GM12878 (cell line): ENCODE results near the gene HOXB13. TPM values are rescaled to one million over a fixed set of nuclear protein-coding genes. Genes with fewer than 3 reads are reported as not detected.

Source experiments
- ATAC-seq: fragments of 200-7000 bp; cut with Tn5 transposase; 3 replicates; pipeline ENCODE4 v1.9.1; 2020; ENCODE audit warnings: mild to moderate bottlenecking, moderate library complexity
- BruUV-seq: library from RNA; stranded (reverse); fragments of 400-500 nt; replicated peaks from 2 replicates; lab custom pipeline; 2021; lab: Mats Ljungman, UMichigan
- CTCF ChIA-PET: fragments of 300-600 bp; sonication (Branson Sonifier 250); formaldehyde crosslinking; extraction: SDS; loops from one replicate; lab custom pipeline; 2021; ENCODE audit warnings: inconsistent platforms; lab: Yijun Ruan, JAX
- POLR2A ChIA-PET: fragments of 350-600 bp; formaldehyde crosslinking; extraction: SDS; loops from one replicate; lab custom pipeline; 2021; ENCODE audit warnings: inconsistent platforms; lab: Charles Lee
- RAD21 ChIA-PET: fragments of 300-600 bp; sonication (Branson Sonifier 250); formaldehyde crosslinking; loops from one replicate; lab custom pipeline; 2023; ENCODE audit warnings: antibody characterized with exemption; ENCODE audit not compliant: unreplicated experiment; lab: Charles Lee
- SMC1A ChIA-PET: fragments of 300-600 bp; sonication (Branson Sonifier 250); formaldehyde crosslinking; loops from one replicate; lab custom pipeline; 2023; ENCODE audit not compliant: unreplicated experiment, uncharacterized antibody; lab: Charles Lee
- DNase-seq: peaks from one replicate; pipeline ENCODE4 v3.0.0-alpha.2; 2011; ENCODE audit warnings: low read depth, low spot score
- FAIRE-seq: peaks from 3 replicates; lab custom pipeline; 2011; peaks lifted over from hg19 to GRCh38; lab: Jason Lieb, UNC
- H2AFZ ChIP-seq: 2 replicates; pipeline ENCODE4 v1.6.0; 2011; ENCODE audit warnings: low read depth, low read length, control low read depth; ENCODE audit not compliant: control insufficient read depth
- H3K27ac ChIP-seq: 2 replicates; pipeline ENCODE4 v1.5.1; 2011; ENCODE audit warnings: control low read depth; ENCODE audit not compliant: control insufficient read depth, insufficient read depth
- H3K27me3 ChIP-seq, 2 experiments: replicated peaks in 1 of 2; 2 replicates each; pipeline versions ENCODE4 v1.6.0 to v1.6.1; 2011; ENCODE audit warnings: low read length in 1 of 2; ENCODE audit not compliant: control insufficient read depth in 2 of 2, insufficient read depth in 2 of 2
- H3K36me3 ChIP-seq, 2 experiments: 2 replicates each; pipeline ENCODE4 v1.5.1; 2011; ENCODE audit warnings: low read length in 1 of 2; ENCODE audit not compliant: control insufficient read depth in 2 of 2, insufficient read depth in 2 of 2
- H3K4me1 ChIP-seq: 2 replicates; pipeline ENCODE4 v1.6.1; 2011; ENCODE audit warnings: mild to moderate bottlenecking, low read length, moderate library complexity, mixed read lengths; ENCODE audit not compliant: control insufficient read depth, insufficient read depth
- H3K4me2 ChIP-seq: 2 replicates; pipeline ENCODE4 v1.6.0; 2011; ENCODE audit warnings: control low read depth; ENCODE audit not compliant: control insufficient read depth, insufficient read depth
- H3K4me3 ChIP-seq: fragments of 200-600 bp; sonication (generic); 2 replicates; pipeline ENCODE4 v1.5.1; 2016
- H3K79me2 ChIP-seq: 2 replicates; pipeline ENCODE4 v1.6.0; 2011; ENCODE audit warnings: low read length; ENCODE audit not compliant: control insufficient read depth, insufficient read depth
- H3K9ac ChIP-seq: 2 replicates; pipeline ENCODE4 v1.8.0; 2011; ENCODE audit warnings: low read length, control low read depth, mixed read lengths; ENCODE audit not compliant: control insufficient read depth, insufficient read depth
- H3K9me3 ChIP-seq: replicated peaks from 3 replicates; pipeline ENCODE4 v1.5.1; 2011; ENCODE audit warnings: mild to moderate bottlenecking, low read length; ENCODE audit not compliant: control insufficient read depth, insufficient read depth
- H4K20me1 ChIP-seq: 2 replicates; pipeline ENCODE4 v1.6.0; 2011; ENCODE audit not compliant: control insufficient read depth, insufficient read depth
- IRF4 ChIP-seq: IDR thresholded peaks from 2 replicates; pipeline ENCODE4 v1.6.1; 2011; ENCODE audit warnings: low read depth, low read length
- NR2C2 ChIP-seq: IDR thresholded peaks from 2 replicates; pipeline ENCODE4 v1.6.1; 2011; ENCODE audit warnings: borderline replicate concordance, low read depth; ENCODE audit not compliant: control insufficient read depth, insufficient read length
- PBX3 ChIP-seq: IDR thresholded peaks from 2 replicates; pipeline ENCODE4 v1.6.1; 2011; ENCODE audit warnings: mild to moderate bottlenecking, low read depth, low read length, moderate library complexity; ENCODE audit not compliant: insufficient replicate concordance
- RCOR1 ChIP-seq: conservative IDR thresholded peaks from 2 replicates; pipeline ENCODE4 v1.6.1; 2012; ENCODE audit warnings: low read depth, low read length, improper control_type of control experiment
- SMAD1 ChIP-seq: fragments of 450-650 bp; IDR thresholded peaks from 2 replicates; pipeline ENCODE4 v1.6.1; 2018; ENCODE audit warnings: mild to moderate bottlenecking, low read depth; ENCODE audit not compliant: partially characterized antibody
- SMAD5 ChIP-seq: IDR thresholded peaks from 2 replicates; pipeline ENCODE4 v1.6.1; 2016; ENCODE audit warnings: antibody characterized with exemption, low read depth
- SUZ12 ChIP-seq: fragments of 200-600 bp; sonication (generic); IDR thresholded peaks from one replicate; pipeline ENCODE4 v1.6.1; 2018; ENCODE audit warnings: antibody characterized with exemption, mild to moderate bottlenecking; ENCODE audit not compliant: unreplicated experiment
- WGBS: methylation state at CpG from one replicate; pipeline ENCODE4 v1.1.6; 2016; ENCODE audit warnings: low lambda C conversion rate; ENCODE audit not compliant: insufficient replicate concordance, insufficient coverage; ENCODE audit errors: missing lambda C conversion rate; 5-methylcytosine and 5-hydroxymethylcytosine counted together
- in situ Hi-C: fragments of 300-500 bp; cut with MboI; formaldehyde crosslinking; loops from 9 replicates; pipeline ENCODE4 v1.14.3; 2018; ENCODE audit warnings: mixed read lengths
- intact Hi-C: fragments of 100-400 bp; cut with micrococcal nuclease; formaldehyde crosslinking; loops from one replicate; pipeline ENCODE4 v1.14.2; 2022; ENCODE audit not compliant: unreplicated experiment
- polyA plus RNA-seq, 11 experiments: library from polyadenylated mRNA; depleted of rRNA in 4 of 11; unstranded in 6 of 11; stranded (reverse) in 5 of 11; fragments of >200 nt; fragmentation: Nextera tagmentation in 4 of 11; fragmentation: Illumina TruSeq in 1 of 11; extraction: Ambion mirVana in 4 of 11; extraction: Trizol in 1 of 11; gene quantifications; 1 replicate in 1 of 11; 2 replicates in 10 of 11; pipeline versions ENCODE4 v1.2.1 to v1.2.3, GENCODE V29; 2011 to 2016; ENCODE audit warnings: inconsistent platforms in 2 of 11, missing spikeins in 2 of 11, low read depth in 1 of 11
- total RNA-seq, 4 experiments: library from RNA; depleted of rRNA in 3 of 4; stranded (reverse); fragments of >200 nt in 3 of 4; fragmentation: Illumina TruSeq in 1 of 4; extraction: Trizol in 1 of 4; gene quantifications; 2 replicates each; pipeline versions ENCODE4 v1.2.1 to v1.2.3, GENCODE V29; 2013 to 2021
- TF ChIP-seq, protein P1 (sequence below): fragments of 450-650 bp; IDR thresholded peaks from 2 replicates; pipeline ENCODE4 v1.6.1; 2017; ENCODE audit warnings: low read depth, mild to moderate bottlenecking, moderate library complexity

Gene HOXB13
- total and polyA plus RNA-seq, 10 of the 15 experiments (the other 5 are each of a cell fraction or from before 2014, with no cell fraction given): 0.05 TPM; not detected in 9

- no peak overlapping the region for H3K4me2 ChIP-seq
- H4K20me1 ChIP-seq: no peaks in the 10 kb centered on the region
- H3K9me3 ChIP-seq: no peaks in the 10 kb centered on the region
- no peak overlapping the region for H2AFZ ChIP-seq
- TF ChIP-seq RCOR1 (no peak), SMAD5 (no peak), SMAD1 (no peak), SUZ12 (no peak), PBX3 (no peak), NR2C2 (no peak), IRF4 (no peak)
- TF ChIP-seq, protein P1, sequence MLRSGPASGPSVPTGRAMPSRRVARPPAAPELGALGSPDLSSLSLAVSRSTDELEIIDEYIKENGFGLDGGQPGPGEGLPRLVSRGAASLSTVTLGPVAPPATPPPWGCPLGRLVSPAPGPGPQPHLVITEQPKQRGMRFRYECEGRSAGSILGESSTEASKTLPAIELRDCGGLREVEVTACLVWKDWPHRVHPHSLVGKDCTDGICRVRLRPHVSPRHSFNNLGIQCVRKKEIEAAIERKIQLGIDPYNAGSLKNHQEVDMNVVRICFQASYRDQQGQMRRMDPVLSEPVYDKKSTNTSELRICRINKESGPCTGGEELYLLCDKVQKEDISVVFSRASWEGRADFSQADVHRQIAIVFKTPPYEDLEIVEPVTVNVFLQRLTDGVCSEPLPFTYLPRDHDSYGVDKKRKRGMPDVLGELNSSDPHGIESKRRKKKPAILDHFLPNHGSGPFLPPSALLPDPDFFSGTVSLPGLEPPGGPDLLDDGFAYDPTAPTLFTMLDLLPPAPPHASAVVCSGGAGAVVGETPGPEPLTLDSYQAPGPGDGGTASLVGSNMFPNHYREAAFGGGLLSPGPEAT: no peak
- no peak overlapping the region for H3K9ac ChIP-seq
- 41% methylated on average over 13 of the region's 14 CpGs for WGBS
- no peak for ATAC-seq
- no peak overlapping the region for H3K4me3 ChIP-seq
- ChIA-PET CTCF (interaction anchor here (0.6 to 2.6 kb wide), 4 partner anchors 11 to 692 kb away, joined by 3 to 12 read pairs (median 3); partner anchors contain the start of gene PRAC2), RAD21 (no interaction called here), POLR2A (no interaction called here), SMC1A (interaction anchor here (1.3 to 1.6 kb wide), 2 partner anchors 11 to 69 kb away, joined by 4 read pairs; no protein-coding TSS in a partner anchor)
- in situ Hi-C loops (no loop called here), intact Hi-C loops (no loop called here)
- no peak overlapping the region for H3K27ac ChIP-seq
- FAIRE-seq: no peak
- H3K4me1 ChIP-seq: no peaks in the 10 kb centered on the region
- H3K27me3 ChIP-seq: peaks cover 20 to 43% of the 10 kb centered on the region in 2 experiments
- H3K36me3 ChIP-seq: no peaks in the 10 kb centered on the region
- no TSS peak for BruUV-seq
- DNase-seq: no peak
- no peaks in the 10 kb centered on the region for H3K79me2 ChIP-seq
Observed at GRCh38 chr17:48734333-48735061, 5.9 kb upstream of the HOXB13 start.
